Parathyroid adenoma (tissue), 2 donors: Measurements from ENCODE around the gene PACRG.

Experiments used
- H2AFZ ChIP-seq: fragments of 300-600 bp; sonication (generic); one replicate; pipeline ENCODE4 v1.7.0; 2017; ENCODE audit warnings: antibody characterized with exemption, mild to moderate bottlenecking
- H3K27ac ChIP-seq: fragments of 300-600 bp; sonication (generic); one replicate; pipeline ENCODE4 v1.7.0; 2017
- H3K27me3 ChIP-seq: fragments of 300-600 bp; sonication (generic); one replicate; pipeline ENCODE4 v1.7.0; 2017; ENCODE audit warnings: low read length; ENCODE audit not compliant: control insufficient read depth, insufficient read depth
- H3K36me3 ChIP-seq: fragments of 300-600 bp; sonication (generic); one replicate; pipeline ENCODE4 v1.7.0; 2017; ENCODE audit warnings: low read length; ENCODE audit not compliant: control insufficient read depth, insufficient read depth
- H3K4me1 ChIP-seq: fragments of 300-600 bp; sonication (generic); one replicate; pipeline ENCODE4 v1.7.0; 2017; ENCODE audit warnings: control low read depth
- H3K4me2 ChIP-seq: fragments of 300-600 bp; sonication (generic); one replicate; pipeline ENCODE4 v1.7.0; 2017; ENCODE audit warnings: low read length
- H3K4me3 ChIP-seq: fragments of 300-600 bp; sonication (generic); one replicate; pipeline ENCODE4 v1.7.0; 2017; ENCODE audit warnings: low read depth, low read length
- H3K79me2 ChIP-seq: fragments of 300-600 bp; sonication (generic); one replicate; pipeline ENCODE4 v1.7.0; 2017; ENCODE audit warnings: control low read depth
- H3K9ac ChIP-seq: fragments of 300-600 bp; sonication (generic); one replicate; pipeline ENCODE4 v1.7.0; 2017; ENCODE audit warnings: mild to moderate bottlenecking
- H3K9me3 ChIP-seq: fragments of 300-600 bp; sonication (generic); one replicate; pipeline ENCODE4 v1.7.0; 2017; ENCODE audit warnings: low read length; ENCODE audit not compliant: control insufficient read depth
- CTCF ChIP-seq: fragments of 300-600 bp; sonication (generic); IDR thresholded peaks from one replicate; pipeline ENCODE4 v1.7.0; 2017; ENCODE audit warnings: antibody characterized with exemption, mild to moderate bottlenecking
- donor health status: primary hyperparathyroidism.

The PACRG gene

DNA sequence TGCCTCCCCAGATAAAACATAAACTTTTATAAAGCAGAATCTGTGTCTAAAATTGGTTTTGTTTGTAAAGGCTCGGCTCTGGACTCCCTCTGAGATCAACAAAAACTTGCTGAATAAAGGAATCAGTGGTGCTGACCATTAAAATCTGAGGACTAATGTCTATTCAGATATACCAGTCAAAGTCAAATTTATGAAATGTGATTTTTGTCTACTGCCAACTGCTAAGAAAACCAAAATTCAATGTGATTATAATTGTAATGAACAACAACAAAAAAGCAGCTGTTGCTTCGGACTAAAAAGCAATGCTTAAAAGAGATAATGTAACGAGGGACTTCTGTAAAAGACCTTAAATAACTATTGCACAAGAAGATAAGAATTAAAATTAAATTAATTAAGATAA lies 26.8 kb upstream of the PACRG start:
- peaks cover 2% of the 10 kb centered on the region for H3K4me1 ChIP-seq
- H3K4me2 ChIP-seq: no peak overlapping the region
- no peak for TF ChIP-seq CTCF
- H3K79me2 ChIP-seq: no peaks in the 10 kb centered on the region
- H3K9me3 ChIP-seq: no peaks in the 10 kb centered on the region
- no peak overlapping the region for H3K9ac ChIP-seq
- no peak overlapping the region for H3K4me3 ChIP-seq
- H3K27me3 ChIP-seq: no peaks in the 10 kb centered on the region
- no peaks in the 10 kb centered on the region for H3K36me3 ChIP-seq
- no peak overlapping the region for H3K27ac ChIP-seq
- H2AFZ ChIP-seq: no peak overlapping the region

GRCh38 chr6:162701551-162701950 lies 26.2 kb upstream of the PACRG start:
- H3K4me3 ChIP-seq: no peak overlapping the region
- H3K36me3 ChIP-seq: no peaks in the 10 kb centered on the region
- H3K4me2 ChIP-seq: no peak overlapping the region
- H3K79me2 ChIP-seq: no peaks in the 10 kb centered on the region
- H3K9ac ChIP-seq: no peak overlapping the region
- H3K4me1 ChIP-seq: peaks cover 2% of the 10 kb centered on the region
- no peak overlapping the region for H2AFZ ChIP-seq
- no peak overlapping the region for H3K27ac ChIP-seq
- no peak for TF ChIP-seq CTCF
- no peaks in the 10 kb centered on the region for H3K27me3 ChIP-seq
- no peaks in the 10 kb centered on the region for H3K9me3 ChIP-seq

DNA sequence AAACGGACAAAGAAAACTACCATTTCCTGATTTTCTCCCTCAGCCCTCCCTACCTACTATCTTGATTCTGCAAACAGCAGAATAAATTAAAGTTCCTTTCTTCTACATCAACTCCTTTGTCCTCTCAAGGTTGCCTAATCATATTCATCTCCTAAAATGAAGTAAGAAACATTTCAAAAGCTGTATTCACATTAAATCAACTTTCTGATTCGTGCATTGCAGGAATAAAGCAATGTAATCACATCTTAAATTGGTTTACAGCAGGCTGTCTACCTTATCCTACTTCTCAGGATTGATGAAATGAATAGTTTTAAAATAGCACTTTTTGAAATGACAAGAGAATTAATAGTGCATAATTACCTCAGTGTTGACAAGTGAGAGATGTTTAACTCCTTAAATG lies 25.3 kb upstream of the PACRG start:
- Histone ChIP-seq H3K9me3 (no peaks in the 10 kb centered on the region), H3K4me1 (peaks cover 2% of the 10 kb centered on the region), H3K4me2 (no peak overlapping the region), H3K36me3 (no peaks in the 10 kb centered on the region), H3K79me2 (no peaks in the 10 kb centered on the region), H3K27me3 (no peaks in the 10 kb centered on the region), H3K4me3 (no peak overlapping the region), H3K9ac (no peak overlapping the region), H2AFZ (no peak overlapping the region), H3K27ac (no peak overlapping the region)
- TF ChIP-seq CTCF: no peak

GRCh38 chr6:162704001-162704400 lies 23.8 kb upstream of the PACRG start:
- Histone ChIP-seq H3K79me2 (no peaks in the 10 kb centered on the region), H3K4me2 (no peak overlapping the region), H3K9ac (no peak overlapping the region), H2AFZ (no peak overlapping the region), H3K9me3 (no peaks in the 10 kb centered on the region), H3K27me3 (no peaks in the 10 kb centered on the region), H3K36me3 (no peaks in the 10 kb centered on the region), H3K4me3 (no peak overlapping the region), H3K4me1 (peaks cover 2% of the 10 kb centered on the region), H3K27ac (no peak overlapping the region)
- TF ChIP-seq CTCF: no peak

GRCh38 chr6:162705736-162706135 lies 22.0 kb upstream of the PACRG start:
- no peaks in the 10 kb centered on the region for H3K27me3 ChIP-seq
- no peaks in the 10 kb centered on the region for H3K9me3 ChIP-seq
- no peak overlapping the region for H3K4me2 ChIP-seq
- H3K27ac ChIP-seq: no peak overlapping the region
- no peaks in the 10 kb centered on the region for H3K79me2 ChIP-seq
- no peaks in the 10 kb centered on the region for H3K36me3 ChIP-seq
- H3K9ac ChIP-seq: no peak overlapping the region
- H3K4me1 ChIP-seq: no peaks in the 10 kb centered on the region
- TF ChIP-seq CTCF: no peak
- no peak overlapping the region for H3K4me3 ChIP-seq
- H2AFZ ChIP-seq: no peak overlapping the region
